C1 segment of cervical spinal cord (tissue), 14 donors: ENCODE data around the gene STRA6.

Experiments used
- DNase-seq, 14 donors: peaks; one replicate each; lab custom pipeline; 2025; lab: John Stamatoyannopoulos, UW

Gene STRA6

GRCh38 chr15:74227968-74228722, 25.6 kb upstream of the STRA6 start:
- DNase-seq, result no peak

- peak in 1 of 14 donors; percentile 17 for DNase-seq
Observed at GRCh38 chr15:74226761-74227540, 24.4 kb upstream of the STRA6 start.

- DNase-seq, result no peak
Observed at GRCh38 chr15:74225928-74226327, 23.3 kb upstream of the STRA6 start.

GRCh38 chr15:74222240-74223119, 19.9 kb upstream of the STRA6 start:
- DNase-seq, result no peak

GRCh38 chr15:74221399-74222239, 19.0 kb upstream of the STRA6 start:
- DNase-seq, result no peak

DNA sequence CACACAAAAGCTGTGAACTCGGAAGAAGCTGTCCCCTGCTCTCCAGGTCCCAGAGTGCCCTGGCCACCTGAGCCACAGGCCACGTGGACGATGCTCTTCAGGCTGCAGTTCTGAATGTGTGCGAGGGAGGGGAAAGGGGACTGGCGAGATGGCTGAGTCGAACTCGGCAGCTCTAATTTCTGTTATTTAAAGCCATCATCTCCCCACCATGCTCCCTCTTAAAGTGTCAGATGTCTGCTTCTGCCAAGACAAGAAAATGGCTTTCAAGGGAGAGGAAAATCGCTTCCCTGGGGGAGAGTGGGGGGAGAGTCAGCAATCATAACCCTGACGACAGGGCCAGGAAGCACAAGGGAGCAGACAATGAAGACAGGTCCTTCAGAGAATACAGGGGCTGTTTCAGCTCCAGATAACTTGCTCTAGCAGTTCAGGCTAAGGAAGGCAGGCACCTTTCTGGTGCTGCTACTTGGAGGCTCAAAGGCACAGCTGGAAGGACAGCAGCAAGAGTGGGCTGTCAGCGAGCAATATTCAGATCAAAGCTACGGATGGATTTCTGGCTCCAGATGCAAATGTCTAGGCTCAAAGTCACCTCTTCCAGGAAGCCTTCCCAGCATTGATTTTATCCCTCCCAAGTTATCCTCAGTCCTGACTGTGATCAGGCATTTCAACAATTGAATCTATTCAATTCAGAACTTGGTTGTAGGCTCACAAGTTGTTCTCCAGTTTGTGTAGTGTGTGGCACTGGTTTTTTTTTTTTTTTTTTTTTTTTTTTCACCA, 18.1 kb upstream of the STRA6 start:
- DNase-seq, result no peak

DNA sequence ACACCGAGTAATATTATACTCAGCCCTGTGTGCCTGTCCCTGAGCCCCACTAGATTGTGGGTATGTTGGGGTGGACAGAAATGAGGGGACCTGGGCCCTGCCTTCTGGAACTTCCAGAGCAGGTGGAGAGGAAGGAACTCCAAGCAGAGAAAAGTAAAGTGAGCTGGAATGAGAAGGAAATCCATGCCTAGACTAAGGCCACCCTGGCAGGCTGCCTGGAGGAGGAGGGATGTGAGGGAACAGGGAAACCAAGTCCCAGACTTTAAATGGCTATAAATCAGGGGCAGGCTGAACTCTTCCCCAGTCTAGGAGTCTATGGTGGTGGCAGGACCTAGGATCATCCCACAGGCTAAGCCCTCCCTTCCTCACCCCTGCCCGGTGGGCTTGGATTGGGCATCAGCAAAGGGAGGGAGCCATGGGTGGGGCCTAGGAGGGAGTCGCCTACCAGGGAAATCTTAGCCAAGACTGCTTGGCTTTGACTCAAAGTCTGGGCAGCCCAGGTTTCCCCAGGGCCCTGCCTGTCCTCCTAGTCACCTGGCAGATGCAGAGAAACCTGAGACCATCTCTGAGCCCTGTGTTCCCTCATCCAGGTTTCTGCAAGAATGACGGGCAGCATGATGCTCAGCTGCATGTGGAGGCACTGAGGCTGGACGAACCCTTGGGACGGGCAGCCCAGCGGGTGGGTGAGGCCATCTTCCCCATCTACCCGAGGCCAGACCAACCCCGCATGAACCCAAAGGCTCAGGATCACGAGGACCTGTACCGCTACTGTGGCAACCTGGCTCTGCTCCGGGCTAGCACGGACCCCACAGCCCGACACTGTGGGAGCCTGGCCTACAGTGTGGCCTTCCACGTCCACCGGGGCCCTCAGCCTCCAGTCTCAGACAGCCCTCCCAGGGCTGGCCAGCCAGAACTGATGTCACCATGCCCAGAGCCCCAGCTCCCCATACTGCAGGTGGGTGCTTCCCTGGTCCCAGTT, 15.6 kb upstream of the STRA6 start:
- no peak for DNase-seq

GRCh38 chr15:74216949-74217348, 14.4 kb upstream of the STRA6 start:
- no peak for DNase-seq

DNA sequence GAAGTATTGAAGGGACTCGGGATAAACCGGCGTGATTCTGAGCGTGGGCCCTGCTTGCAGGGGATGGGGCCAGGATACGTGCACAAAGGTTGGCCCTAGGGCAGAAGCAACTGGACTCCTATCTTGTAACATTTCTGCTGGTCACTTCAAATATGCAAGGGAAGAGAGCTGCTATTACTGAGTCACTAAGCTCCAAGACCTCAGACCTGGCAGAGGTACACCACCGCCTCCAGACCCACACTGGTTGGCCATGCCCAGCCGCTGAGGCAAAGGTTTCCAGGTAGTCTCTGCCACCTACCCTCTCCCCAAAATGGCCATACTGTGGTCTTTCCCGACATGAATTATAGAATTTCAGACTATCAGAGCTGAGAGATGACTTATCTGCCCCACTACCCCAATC, 13.4 kb upstream of the STRA6 start:
- DNase-seq, result no peak

- no peak for DNase-seq
Observed at GRCh38 chr15:74214324-74215021, 11.9 kb upstream of the STRA6 start.

GRCh38 chr15:74213858-74214284, 11.3 kb upstream of the STRA6 start:
- no peak for DNase-seq

GRCh38 chr15:74212494-74212893, 9.9 kb upstream of the STRA6 start:
- DNase-seq, result no peak

DNA sequence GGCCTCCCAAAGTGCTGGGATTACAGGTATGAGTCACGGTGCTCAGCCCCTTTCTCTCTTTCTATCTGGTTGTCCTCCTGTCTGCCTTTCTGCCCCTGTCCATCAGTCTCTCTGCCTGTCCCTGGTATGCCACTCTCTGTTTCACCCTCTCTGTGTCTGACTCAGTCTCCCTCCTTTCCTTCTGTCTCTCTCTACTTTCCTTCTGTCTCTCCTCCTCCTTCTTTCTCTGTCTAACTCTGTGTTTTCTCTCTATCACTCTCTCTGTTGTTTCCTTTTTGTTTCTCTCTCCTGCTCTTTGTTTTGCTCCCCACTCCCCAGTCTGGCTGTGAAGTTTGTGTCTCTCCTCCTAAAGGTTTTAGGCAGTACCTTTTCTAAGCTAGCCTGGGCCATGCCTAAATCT, 9.1 kb upstream of the STRA6 start:
- DNase-seq, result no peak

DNA sequence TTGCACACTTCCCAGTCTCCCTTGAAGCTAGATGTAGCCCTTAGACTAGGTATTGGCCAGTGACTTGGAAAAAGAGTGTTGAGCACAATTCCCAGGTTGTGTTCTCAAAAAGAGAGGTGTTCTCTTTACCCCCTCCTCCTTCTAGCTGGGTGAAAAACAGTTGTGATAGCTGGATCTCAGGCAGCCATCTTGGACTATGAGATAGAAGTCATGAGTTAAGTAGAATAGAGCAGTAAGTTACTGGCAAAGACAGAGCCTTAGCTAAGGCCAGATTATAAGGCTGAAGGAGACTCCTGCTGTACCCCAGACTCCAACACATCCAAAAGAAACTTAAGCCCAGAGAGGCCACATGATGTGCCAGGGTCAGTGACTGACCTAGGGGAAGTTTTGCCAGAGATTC, 8.1 kb upstream of the STRA6 start:
- no peak for DNase-seq

- no peak for DNase-seq
Observed at GRCh38 chr15:74209997-74210671, 7.5 kb upstream of the STRA6 start.

DNA sequence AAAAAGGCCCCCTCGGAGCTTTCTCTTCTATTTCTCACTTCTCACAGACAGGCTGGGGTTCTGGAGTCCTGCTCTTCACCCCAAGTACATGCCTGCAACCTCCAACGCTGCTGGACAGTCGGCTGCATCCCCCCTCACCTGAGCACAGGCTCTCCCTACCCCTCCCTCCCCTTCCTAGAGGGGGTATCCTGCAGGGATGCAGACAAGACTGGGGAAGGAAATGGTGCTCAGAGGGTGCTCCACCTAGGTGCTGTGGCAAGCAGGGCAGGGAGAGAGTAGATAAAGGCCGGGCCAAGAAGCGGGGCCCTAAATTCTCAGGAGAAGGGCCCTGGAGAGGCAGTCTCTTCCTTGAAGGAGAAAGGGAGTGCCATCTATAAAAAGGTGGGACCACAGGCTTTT, 7.0 kb upstream of the STRA6 start:
- DNase-seq, result no peak

GRCh38 chr15:74208901-74209559, 6.4 kb upstream of the STRA6 start:
- DNase-seq, result no peak
